ENCODE measurements around the gene PML. TPM values are rescaled to one million over a fixed set of nuclear protein-coding genes. Genes with fewer than 3 reads are reported as not detected.
A peak's percentile ranks its signal among the peaks of the same experiment; 100 is the strongest.

The PML gene
- total RNA-seq, 1 experiment from 2014 or later, result 24.6 TPM

GRCh38 chr15:73996267-73996666 is 1.8 kb downstream of the PML start:
- Histone ChIP-seq H4K91ac (ENCODE audit: insufficient read length, low read depth, low read length) (no peak overlapping the region), H3K9me3 (ENCODE audit: control insufficient read depth, low read depth, low read length) (no peaks in the 10 kb centered on the region), H2BK12ac (ENCODE audit: insufficient read length, low read depth, low read length) (no peak overlapping the region), H3K23me2 (ENCODE audit: insufficient read length, low read depth, low read length, poor library complexity, severe bottlenecking) (peaks cover 11% of the 10 kb centered on the region), H3K79me2 (ENCODE audit: insufficient read depth, low read length) (no peaks in the 10 kb centered on the region; the same call in 1 of the 2 replicates), H3K27me3 (ENCODE audit: insufficient read depth, low read length) (no peaks in the 10 kb centered on the region), H2BK5ac (ENCODE audit: insufficient read length, low read length) (no peak overlapping the region), H4K20me1 (ENCODE audit: control insufficient read depth, insufficient read depth, insufficient read length) (no peaks in the 10 kb centered on the region), H3T11ph (ENCODE audit: low read length) (no peak overlapping the region), H4K8ac (replicated peaks; ENCODE audit: insufficient read length, low read depth, low read length) (no peak overlapping the region), H3K79me1 (ENCODE audit: insufficient read depth, low read depth, low read length, poor library complexity, severe bottlenecking) (peaks cover 3% of the 10 kb centered on the region), H3K9ac (ENCODE audit: extremely low read depth, insufficient read length, low read length) (no peak overlapping the region), H3K4me2 (ENCODE audit: insufficient read depth, insufficient read length, low read length) (no peak overlapping the region), H4K5ac (ENCODE audit: insufficient read length, low read depth, low read length) (no peak overlapping the region), H3K56ac (ENCODE audit: insufficient read length, low read depth, low read length) (no peak overlapping the region), H3K14ac (ENCODE audit: insufficient read depth, low read length) (no peak overlapping the region), H3K4me1 (ENCODE audit: insufficient read depth, low read length) (no peaks in the 10 kb centered on the region), H3K23ac (ENCODE audit: insufficient read length, low read depth, low read length) (no peak overlapping the region), H2AK5ac (ENCODE audit: insufficient read length, low read length) (no peak overlapping the region), H3K18ac (ENCODE audit: insufficient read length, low read depth, low read length) (no peak overlapping the region), H2BK15ac (ENCODE audit: low read depth, low read length) (no peak overlapping the region), H2BK120ac (ENCODE audit: low read depth, low read length, poor library complexity, severe bottlenecking) (no peak overlapping the region), H2AFZ (ENCODE audit: low read length) (no peak overlapping the region), H2BK20ac (ENCODE audit: low read depth, low read length, poor library complexity, severe bottlenecking) (no peak overlapping the region), H3K27ac (ENCODE audit: insufficient read length, low read depth, low read length) (no peak overlapping the region), H3K4ac (ENCODE audit: low read depth, low read length) (no peak overlapping the region)
- Mint-ChIP-seq H3K4me3 (peak overlapping the region in 1 of 2 experiments; percentile 93; a peak in 2 of 5 replicates), H3K27ac (no peak overlapping the region), H3K27me3 (ENCODE audit: low read depth) (peaks cover 16% of the 10 kb centered on the region), H3K36me3 (ENCODE audit: insufficient read depth in 1 of 3, low read depth in 3 of 3) (peaks cover 0 to 15% (median 8%) of the 10 kb centered on the region in 3 experiments; a peak in 5 of 7 replicates), H3K4me1 (peaks cover 20 to 28% of the 10 kb centered on the region in 2 experiments), H3K9me3 (no peaks in the 10 kb centered on the region; a peak in 1 of 5 replicates)
- DNase-seq, result no peak
- no CpG with 5 or more reads among the region's 2 CpGs for WGBS (ENCODE audit: extremely low coverage, insufficient read length, low lambda C conversion rate)
- no peak for TF ChIP-seq CTCF (conservative IDR thresholded peaks at IDR 0.05)

Data from H9 (cell line).